ENCODE data around the gene SMYD1. TPM values are rescaled to one million over a fixed set of nuclear protein-coding genes. Genes with fewer than 3 reads are reported as not detected.

SMYD1 gene
- total RNA-seq, 1 experiment from 2014 or later, result not detected

DNA sequence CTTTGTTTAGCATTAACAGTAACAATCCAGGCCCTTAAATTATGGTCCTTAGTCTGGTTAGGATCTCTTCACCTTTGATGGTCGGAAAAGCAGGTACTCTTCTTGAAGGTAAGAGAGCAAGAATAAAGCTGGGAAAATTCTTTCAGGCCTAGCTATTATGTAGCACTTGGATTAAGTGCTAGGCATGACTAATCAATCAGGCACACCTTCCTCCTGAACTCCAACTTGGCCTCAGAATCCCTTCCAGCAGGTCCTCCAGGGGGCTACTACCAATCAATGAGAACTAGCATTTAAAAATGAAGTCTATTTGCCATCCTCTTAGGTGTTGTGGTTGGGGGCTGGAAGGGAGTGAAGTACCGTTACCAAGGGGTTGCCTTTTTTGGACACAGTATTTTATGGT lies 3.7 kb downstream of the SMYD1 start:
- POLR2A ChIA-PET, result no interaction called here

GRCh38 chr2:88074150-88074549 lies 6.5 kb downstream of the SMYD1 start:
- in situ Hi-C loops (cut with HindIII; ENCODE audit: low pct_unique_long_range_greater_than_20kb, low sequenced_read_pairs), result no loop called here
- POLR2A ChIA-PET, result no interaction called here
- TF ChIP-seq REST (IDR thresholded peaks at IDR 0.05; ENCODE audit: insufficient read depth in 1 of 2, low read depth in 2 of 2, low read length in 1 of 2) (no peak), SIN3A (IDR thresholded peaks at IDR 0.05; ENCODE audit: borderline replicate concordance, insufficient read depth, low read depth, low read length) (no peak), TCF7L2 (IDR thresholded peaks at IDR 0.05; ENCODE audit: low read depth, low read length) (no peak), POLR2AphosphoS5 (IDR thresholded peaks at IDR 0.05; ENCODE audit: low read depth, low read length) (no peak)
- TF ChIP-seq, protein P1, sequence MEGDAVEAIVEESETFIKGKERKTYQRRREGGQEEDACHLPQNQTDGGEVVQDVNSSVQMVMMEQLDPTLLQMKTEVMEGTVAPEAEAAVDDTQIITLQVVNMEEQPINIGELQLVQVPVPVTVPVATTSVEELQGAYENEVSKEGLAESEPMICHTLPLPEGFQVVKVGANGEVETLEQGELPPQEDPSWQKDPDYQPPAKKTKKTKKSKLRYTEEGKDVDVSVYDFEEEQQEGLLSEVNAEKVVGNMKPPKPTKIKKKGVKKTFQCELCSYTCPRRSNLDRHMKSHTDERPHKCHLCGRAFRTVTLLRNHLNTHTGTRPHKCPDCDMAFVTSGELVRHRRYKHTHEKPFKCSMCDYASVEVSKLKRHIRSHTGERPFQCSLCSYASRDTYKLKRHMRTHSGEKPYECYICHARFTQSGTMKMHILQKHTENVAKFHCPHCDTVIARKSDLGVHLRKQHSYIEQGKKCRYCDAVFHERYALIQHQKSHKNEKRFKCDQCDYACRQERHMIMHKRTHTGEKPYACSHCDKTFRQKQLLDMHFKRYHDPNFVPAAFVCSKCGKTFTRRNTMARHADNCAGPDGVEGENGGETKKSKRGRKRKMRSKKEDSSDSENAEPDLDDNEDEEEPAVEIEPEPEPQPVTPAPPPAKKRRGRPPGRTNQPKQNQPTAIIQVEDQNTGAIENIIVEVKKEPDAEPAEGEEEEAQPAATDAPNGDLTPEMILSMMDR (IDR thresholded peaks at IDR 0.05), result no peak

More for the DNA sequence above, 3.7 kb downstream of the SMYD1 start:
- TF ChIP-seq, protein P1 (IDR thresholded peaks at IDR 0.05), result no peak
- TF ChIP-seq TCF7L2 (IDR thresholded peaks at IDR 0.05; ENCODE audit: low read depth, low read length) (no peak), REST (IDR thresholded peaks at IDR 0.05; ENCODE audit: insufficient read depth in 1 of 2, low read depth in 2 of 2, low read length in 1 of 2) (no peak), POLR2AphosphoS5 (IDR thresholded peaks at IDR 0.05; ENCODE audit: low read depth, low read length) (no peak), SIN3A (IDR thresholded peaks at IDR 0.05; ENCODE audit: borderline replicate concordance, insufficient read depth, low read depth, low read length) (no peak)
- Histone ChIP-seq H3K4me3 (ENCODE audit: low read depth in 2 of 2, low read length in 2 of 2) (no peak overlapping the region), H3K4me1 (ENCODE audit: control insufficient read depth, insufficient read depth, low read length) (no peaks in the 10 kb centered on the region), H3K36me3 (ENCODE audit: control insufficient read depth, insufficient read depth, low read length) (no peaks in the 10 kb centered on the region), H3K9me3 (ENCODE audit: control insufficient read depth, insufficient read depth, low read depth, low read length) (no peaks in the 10 kb centered on the region), H3K27ac (ENCODE audit: low read length) (no peak overlapping the region), H3K27me3 (ENCODE audit: control insufficient read depth, insufficient read depth, low read length) (0 out of 2 replicates have a peak, but pooled peaks cover 2% of the 10 kb centered on the region)
- CTCF ChIA-PET, result no interaction called here
- BruUV-seq (replicated peaks), result no TSS peak
- in situ Hi-C loops (cut with HindIII; ENCODE audit: low pct_unique_long_range_greater_than_20kb, low sequenced_read_pairs) (no loop called here), intact Hi-C loops (cut with micrococcal nuclease; ENCODE audit: unreplicated experiment) (loop anchor here (10.0 kb wide), 1 partner anchor 253 kb away; no protein-coding TSS in a partner anchor)
- ATAC-seq, result no peak
- DNase-seq (ENCODE audit: low read depth, low spot score), result no peak

More at GRCh38 chr2:88074150-88074549, 6.5 kb downstream of the SMYD1 start:
- no peaks in the 10 kb centered on the region for H3K4me1 ChIP-seq (ENCODE audit: control insufficient read depth, insufficient read depth, low read length)
- no peaks in the 10 kb centered on the region for H3K36me3 ChIP-seq (ENCODE audit: control insufficient read depth, insufficient read depth, low read length)
- H3K9me3 ChIP-seq (ENCODE audit: control insufficient read depth, insufficient read depth, low read depth, low read length), result no peaks in the 10 kb centered on the region
- DNase-seq (ENCODE audit: low read depth, low spot score), result no peak
- no peak overlapping the region for H3K27ac ChIP-seq (ENCODE audit: low read length)
- no peak for ATAC-seq
- BruUV-seq (replicated peaks), result no TSS peak
- no peak overlapping the region for H3K4me3 ChIP-seq (ENCODE audit: low read depth in 2 of 2, low read length in 2 of 2)
- no peaks in the 10 kb centered on the region for H3K27me3 ChIP-seq (ENCODE audit: control insufficient read depth, insufficient read depth, low read length)
- CTCF ChIA-PET, result no interaction called here
- intact Hi-C loops (cut with micrococcal nuclease; ENCODE audit: unreplicated experiment), result loop anchor here (10.0 kb wide), 1 partner anchor 251 kb away; no protein-coding TSS in a partner anchor

Measured in Panc1 (cell line).